HT-29 (cell line): Measurements from ENCODE around the gene ACTL7A. TPM values are rescaled to one million over a fixed set of nuclear protein-coding genes. Genes with fewer than 3 reads are reported as not detected.
"Not testable (repeated sequence)": the region's sequence is repeated elsewhere in the genome, so short reads cannot be mapped to it uniquely, and the experiment has no call there.

Experiments used
- DNase-seq: peaks from one replicate; pipeline ENCODE4 v3.0.0-alpha.2; 2015; ENCODE audit warnings: low spot score
- total RNA-seq: library from RNA; depleted of rRNA; stranded (reverse); fragments of >200 nt; shearing (Covaris generic); gene quantifications from 2 replicates; pipeline ENCODE4 v1.2.3, GENCODE V29; 2014; rRNA removed

The ACTL7A gene, protein sequence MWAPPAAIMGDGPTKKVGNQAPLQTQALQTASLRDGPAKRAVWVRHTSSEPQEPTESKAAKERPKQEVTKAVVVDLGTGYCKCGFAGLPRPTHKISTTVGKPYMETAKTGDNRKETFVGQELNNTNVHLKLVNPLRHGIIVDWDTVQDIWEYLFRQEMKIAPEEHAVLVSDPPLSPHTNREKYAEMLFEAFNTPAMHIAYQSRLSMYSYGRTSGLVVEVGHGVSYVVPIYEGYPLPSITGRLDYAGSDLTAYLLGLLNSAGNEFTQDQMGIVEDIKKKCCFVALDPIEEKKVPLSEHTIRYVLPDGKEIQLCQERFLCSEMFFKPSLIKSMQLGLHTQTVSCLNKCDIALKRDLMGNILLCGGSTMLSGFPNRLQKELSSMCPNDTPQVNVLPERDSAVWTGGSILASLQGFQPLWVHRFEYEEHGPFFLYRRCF
- total RNA-seq: not detected in 2 replicates

DNA sequence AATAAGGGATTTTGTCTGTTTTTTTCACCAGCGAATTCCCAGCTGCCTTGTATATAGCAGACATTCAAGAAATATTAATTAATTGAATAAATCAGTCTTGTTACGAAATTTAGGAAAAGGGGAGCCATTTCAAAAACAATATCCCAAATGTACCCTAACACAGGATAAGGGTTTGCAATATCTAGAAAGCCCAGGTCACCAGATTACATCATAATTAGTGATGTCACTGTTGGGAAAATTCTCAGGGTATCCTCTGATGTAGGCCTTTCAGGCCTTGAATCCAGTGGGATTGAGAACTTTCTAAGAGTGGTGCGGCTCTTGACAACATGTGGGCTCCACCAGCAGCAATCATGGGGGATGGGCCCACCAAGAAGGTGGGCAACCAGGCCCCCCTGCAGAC lies at the start of gene ACTL7A:
TSS of gene ACTL7A (plus strand) at position 270 of the 400 bp plus-strand sequence. CDS start at position 327, 57 bp downstream.
- no peak for DNase-seq

DNA sequence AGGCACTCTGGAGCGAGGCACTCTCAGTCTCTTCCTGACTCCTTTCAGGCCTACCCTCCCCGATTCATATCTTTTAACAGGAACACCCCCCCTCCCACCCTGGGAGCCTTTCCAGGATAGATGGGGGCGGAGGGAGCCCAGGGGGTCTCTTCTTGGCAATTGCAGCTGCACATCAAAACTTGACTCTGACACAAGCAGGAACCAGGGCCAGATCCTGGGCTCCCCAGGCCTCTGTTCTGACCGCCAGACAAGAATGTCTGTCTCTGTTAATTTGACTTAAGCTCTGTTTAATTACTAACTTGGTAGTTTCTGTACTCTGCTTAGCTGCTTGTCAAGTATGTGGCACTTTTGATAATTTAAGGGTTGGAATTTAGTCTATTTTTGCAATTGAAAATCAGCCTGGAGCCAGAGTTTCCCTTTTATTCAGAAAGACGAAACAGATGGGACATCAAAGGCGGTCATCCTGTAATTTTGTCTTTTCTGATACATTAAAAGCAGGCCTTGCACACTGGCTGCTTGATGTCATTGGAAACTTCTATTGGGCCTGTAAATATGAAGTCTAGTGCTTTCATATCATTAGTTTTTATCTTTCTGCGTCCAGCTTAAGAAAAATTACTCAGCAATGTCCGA lies 49.6 kb upstream of the ACTL7A start:
- DNase-seq: no peak

DNA sequence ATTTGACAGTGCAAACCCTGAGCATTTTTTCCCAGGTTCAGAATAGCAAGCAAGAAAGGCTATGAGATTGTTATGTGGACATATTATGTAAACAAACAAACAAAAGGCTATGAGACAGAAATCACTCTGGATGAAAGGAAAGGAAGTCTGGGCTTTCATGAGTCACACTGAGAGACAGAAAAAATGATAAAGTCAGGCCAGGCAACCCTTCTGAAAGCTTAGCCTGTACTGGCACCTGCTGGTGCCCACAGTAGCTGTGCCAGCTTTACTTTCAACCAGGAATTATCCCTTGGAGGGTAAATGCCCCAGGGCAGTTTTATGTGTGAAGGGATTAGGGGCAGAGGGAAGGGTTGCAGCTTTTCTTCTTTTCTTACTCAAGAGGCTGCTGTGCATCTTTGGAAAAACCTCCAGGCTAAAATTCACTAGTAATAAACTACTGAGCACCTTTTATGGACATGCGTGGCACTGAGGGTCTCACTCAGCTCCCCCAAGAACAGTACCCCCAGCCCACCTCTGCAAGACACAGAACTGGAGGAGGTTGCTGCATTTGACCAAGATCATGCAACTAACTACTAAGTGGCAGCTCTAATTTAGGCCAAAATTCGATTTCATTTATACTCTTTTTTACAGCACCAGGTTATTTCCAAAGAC lies 48.0 kb upstream of the ACTL7A start:
- DNase-seq: peak; percentile 50

DNA sequence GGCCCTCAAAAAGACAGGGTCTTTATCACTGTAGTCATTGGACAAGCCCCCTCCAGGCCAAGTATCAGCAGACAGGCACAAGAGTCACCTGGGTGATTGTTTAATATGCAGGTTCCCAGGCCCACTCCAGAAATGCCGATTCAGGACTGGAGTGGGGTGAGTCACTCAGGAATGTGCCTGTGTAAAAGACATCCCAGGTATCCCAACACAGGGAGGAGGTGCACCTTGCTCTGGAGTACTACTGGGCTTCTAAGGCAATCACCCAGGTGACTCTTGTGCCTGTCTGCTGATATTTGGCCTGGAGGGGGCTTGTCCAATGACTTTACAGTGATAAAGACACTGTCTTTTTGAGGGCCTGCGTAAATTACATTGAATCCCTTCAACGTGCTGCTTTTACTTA lies 46.9 kb upstream of the ACTL7A start:
- no peak for DNase-seq

DNA sequence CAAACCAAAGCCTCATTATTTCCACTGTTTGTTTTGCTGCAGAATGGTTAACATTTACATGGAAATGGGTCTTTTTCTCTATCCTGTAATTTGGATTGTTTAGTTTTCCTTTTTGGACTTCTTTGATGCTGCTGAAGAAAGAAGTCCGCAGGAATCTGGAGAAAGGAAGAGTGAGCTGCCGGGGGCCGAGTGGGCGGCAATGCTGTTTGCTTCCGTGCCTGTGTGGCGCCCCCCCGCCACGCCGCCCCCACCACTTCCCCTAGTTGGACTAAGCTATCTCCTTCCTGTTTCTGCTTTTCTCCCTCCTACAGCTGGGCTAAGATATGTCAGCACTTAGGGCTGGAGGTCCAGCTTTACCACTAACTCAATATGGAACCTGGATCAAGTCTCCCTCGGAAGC lies 46.0 kb upstream of the ACTL7A start:
- DNase-seq: no peak

DNA sequence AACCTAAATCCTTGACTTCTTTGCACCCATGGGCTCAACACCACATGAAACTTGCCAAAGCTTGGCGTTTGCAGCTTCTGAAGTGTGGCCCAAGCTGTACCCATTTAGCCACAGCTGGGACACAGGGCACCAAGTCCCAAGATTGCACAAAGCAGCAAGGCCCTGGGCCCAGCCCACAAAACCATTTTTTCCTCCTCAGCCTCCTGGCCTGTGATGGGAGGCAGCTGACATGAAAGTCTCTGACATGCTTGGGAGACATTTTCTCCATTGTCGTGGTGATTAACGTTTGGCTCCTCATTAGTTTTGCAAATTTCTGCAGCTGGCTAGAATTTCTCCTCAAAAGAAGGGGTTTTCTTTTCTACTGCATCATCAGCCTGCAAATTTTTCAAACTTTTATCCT lies 38.2 kb upstream of the ACTL7A start:
- DNase-seq: no peak

DNA sequence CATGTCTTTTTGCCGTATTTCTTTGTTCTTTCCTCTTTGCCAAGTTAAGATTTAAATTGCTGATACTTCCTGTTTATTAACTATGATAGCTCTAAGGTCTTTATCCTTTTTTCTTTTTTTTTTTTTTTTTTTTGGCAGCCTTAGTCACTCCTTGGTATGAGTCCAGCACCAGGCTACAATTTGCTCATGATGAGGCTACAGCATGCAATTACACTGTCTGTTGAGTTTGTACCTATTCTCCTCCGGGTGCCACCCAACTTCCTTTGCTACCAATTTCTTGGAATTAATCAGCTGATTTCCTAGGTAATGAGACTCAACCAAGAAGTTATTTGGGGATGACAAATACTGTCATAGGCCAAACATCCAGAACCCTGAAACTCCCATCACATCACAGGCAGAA lies 31.8 kb upstream of the ACTL7A start:
- DNase-seq: no peak

DNA sequence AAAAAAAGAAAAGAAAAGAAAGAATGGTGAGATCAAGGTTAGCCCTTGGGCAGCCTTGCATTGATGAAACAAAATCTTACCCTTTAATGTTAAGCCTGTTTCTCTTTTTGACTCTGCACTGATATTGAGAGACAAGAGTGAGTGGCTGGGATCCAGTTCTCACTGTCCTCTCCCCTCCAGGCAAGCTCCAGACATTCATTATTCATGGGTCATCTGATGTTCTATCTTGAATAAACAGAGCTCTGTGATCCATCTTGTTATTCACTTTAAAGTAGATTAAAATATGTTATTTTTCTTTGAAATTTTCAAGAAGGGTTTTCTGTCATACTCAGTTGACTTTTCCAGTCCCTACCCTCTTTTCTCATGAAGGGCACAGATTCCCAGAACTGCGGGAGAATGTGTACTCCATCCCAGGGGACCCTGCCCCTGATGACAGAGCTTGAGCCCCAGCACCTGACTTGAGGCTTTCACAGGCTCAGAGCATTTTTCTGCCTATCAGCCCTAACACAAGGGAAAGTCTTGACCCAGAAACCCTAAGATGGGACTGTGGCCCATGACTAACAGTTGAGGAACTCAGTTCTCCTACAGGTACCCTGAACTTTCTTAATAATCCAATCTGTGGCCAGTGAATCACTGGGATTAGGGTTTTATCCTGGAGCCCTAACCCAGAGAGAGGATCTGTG lies 30.4 kb upstream of the ACTL7A start:
- DNase-seq: no peak

DNA sequence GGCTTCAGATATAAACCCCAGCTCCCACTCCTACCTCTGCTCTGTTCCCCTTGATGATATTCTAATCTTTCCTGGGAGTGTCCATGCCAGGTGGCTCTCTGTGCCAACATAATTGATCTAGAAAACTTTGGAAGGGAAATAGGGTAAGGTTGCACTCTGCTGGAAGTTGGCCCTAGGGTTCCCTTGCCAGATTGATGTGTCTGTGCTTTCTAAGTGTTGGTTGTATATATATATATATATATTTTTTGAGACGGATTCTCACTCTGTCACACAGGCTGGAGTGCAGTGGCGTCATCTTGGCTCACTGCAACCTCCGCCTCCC lies 29.9 kb upstream of the ACTL7A start:
- DNase-seq: no peak

DNA sequence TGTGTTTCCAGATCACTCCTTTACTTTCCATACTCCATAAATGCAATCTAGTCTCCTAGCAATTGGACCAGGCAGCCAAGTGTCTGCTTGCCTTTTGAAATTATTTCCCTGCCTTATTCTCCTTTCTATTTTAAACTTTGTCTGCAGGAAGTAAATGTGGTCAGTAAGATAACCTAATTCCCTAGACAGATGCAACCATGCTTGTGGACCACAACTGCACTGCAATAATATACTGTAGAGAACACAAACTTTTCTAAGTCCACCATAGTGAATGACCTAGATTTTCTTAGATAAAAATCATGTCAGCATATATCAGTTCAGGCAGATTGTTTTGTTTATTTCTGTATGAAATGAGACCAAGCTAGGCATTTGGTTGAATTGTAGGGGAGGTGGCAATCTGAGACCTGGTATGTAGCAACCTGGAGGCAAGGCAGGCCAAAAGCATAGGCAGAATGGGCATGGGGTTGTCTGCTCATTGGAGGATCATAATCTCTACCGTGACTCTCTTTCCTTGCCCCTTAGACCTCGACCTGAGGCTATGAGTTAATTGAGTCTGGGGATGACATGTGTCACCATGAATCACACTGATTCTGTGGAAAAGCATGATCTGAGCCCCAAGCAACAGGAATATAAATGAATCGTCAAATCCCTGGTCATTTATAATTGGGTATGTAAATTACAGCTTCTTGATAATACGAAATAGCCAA lies 27.0 kb upstream of the ACTL7A start:
- DNase-seq: no peak

DNA sequence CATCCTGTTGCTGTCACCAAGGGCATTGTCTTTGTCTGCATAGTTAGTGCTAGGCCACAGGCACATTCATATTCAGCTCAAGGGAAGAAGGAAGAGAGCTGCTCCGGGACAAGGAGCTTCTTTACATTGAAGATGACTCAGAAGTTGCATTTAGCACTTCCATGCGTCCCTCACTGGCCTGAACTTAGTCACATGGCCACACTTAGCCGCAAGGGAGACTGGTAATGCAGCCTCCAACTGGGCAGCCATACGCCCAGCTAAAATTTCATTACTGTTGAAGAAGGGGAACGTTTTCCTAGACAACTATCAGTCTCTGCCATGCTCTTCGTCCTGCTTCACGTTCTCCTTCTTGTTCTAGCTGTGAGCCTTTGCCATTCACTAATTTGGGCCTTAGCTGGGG lies 26.2 kb upstream of the ACTL7A start:
- no peak for DNase-seq

DNA sequence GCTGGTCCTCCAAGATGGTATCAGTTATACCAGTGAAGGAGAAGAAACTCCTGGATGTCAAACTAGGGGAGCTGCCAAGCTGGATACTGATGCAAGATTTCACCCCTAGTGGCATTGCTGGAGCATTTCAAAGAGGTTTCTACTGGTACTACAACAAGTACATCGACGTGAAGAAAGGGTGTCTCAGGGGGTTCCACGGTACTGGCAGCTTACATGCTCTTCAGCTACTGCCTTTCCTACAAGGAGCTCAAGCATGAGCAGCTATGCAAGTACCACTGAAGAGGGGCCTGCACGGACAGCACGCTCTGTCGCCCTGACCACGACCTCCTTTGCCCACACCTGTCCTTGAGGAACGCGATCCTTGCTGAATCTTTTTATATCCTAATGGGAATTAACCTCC lies 25.7 kb upstream of the ACTL7A start:
- DNase-seq: no peak

DNA sequence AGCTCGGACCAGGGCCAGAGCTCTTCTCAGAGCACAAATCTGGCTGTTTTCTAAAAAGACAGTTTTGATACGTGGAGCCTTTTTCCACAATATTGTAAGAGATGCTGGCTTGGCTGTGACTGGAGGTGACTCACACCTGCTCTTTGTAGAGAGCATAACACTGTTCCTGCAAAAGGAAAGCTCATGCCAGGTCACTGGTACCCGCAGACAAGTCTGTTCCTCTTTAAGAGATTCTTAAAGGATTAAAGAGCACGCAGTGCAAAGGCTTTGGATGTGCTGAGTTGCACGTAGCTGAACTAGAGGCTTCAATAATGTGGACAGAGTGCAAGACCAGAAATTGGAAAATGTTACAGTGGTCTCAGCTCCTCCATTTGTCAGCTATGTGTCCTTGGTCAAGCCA lies 25.3 kb upstream of the ACTL7A start:
- no peak for DNase-seq

DNA sequence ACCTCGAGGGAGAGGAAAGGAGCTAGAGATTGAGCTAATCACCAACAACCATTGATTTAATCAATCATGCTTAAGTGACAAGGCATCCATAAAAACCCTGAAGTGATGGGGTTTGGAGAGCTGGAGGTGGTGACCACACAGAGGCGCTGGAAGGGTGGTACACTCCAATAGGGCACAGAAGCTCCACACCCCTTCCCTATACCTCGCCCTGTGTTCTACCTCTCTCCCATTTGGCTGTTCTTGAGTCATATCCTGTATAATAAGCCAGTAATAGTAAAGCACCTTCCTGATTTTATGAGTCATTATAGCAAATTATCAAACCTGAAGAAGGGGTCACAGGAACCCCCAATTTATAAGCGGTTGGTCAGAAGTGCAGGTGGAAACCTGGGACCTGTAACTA lies 24.5 kb upstream of the ACTL7A start:
- DNase-seq: no peak

DNA sequence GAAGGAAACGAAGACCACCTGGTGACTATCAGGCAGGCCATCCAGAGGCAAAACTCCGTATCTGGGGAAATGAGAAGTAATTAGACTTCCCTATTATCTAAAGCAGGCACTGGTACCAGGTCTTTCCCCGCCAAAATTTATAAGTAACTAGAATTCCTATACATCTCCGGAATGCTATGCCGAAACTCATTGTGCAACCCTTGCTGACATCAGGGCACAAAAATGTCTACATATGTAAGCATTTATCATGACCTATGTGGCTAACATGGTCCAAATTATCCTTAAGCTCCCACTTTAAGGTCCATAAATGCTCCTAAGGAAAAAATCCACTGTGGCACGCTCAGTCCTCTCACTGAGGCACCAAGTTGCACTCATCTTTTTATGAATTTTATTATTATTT lies 24.0 kb upstream of the ACTL7A start:
- no peak for DNase-seq

DNA sequence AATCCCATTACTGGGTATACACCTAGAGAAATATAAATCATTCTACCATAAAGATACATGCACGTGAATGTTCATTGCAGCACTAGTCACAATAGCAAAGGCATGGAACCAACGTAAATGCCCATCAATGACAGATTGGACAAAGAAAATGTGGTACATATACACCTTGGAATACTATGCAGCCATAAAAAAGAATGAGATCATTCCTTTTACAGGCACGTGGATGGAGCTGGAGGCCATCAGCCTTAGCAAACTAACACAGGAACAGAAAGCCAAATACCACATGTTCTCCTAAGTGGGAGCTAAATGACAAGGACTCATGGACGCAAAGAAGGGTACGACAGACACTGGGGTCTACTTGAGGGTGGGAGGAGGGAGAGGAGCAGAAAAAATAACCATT lies 22.5 kb upstream of the ACTL7A start:
- not testable (repeated sequence) for DNase-seq

DNA sequence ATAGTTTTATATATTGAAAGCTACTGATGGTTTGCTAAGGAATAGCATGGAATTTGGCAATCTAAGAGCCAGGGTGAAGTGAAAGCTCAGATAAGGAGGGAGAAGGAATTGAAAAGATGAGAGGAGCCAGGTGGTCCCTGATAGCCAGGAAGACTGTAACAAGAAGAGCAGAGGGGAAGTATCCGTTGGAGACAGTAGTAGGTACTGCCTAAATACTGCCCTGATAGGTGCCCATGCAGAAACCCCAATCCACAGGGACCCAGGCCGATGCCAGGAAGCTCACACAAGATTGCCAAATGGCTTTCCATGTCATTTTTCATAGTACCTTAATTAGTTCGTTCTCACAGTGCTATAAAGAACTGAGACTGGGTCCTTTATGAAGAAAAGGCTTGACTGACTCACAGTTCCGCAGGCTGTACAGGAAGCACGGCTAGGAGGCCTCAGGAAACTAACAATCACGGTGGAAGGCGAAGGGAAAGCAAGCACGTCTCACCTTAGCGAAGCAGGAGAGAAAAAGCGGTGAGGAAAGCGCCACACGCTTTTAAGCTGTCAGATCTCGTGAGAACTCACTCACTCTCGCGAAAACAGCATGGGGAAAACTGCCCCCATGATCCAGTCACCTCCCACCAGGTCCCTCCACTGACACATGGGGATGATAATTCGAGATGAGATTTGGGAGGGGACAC lies 19.3 kb upstream of the ACTL7A start:
- DNase-seq: no peak

DNA sequence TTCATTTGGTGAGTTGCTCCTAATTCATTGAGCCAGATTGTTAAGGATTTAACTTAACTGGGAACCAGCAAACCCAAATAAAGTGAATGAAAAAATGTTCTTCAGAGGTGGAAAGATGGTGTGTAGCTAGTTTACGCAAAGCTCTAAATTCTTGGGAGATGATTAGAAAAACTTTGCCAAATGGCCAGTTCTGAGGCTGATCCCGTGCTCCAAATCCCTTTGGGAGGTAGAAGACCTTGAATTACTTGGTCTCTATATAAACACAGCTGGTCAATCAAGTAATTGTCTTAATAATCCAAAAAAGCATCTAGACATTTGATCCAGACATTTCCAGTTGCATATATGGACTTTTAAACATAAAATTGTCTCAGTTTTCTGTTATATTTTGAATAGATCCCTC lies 17.7 kb upstream of the ACTL7A start:
- no peak for DNase-seq

DNA sequence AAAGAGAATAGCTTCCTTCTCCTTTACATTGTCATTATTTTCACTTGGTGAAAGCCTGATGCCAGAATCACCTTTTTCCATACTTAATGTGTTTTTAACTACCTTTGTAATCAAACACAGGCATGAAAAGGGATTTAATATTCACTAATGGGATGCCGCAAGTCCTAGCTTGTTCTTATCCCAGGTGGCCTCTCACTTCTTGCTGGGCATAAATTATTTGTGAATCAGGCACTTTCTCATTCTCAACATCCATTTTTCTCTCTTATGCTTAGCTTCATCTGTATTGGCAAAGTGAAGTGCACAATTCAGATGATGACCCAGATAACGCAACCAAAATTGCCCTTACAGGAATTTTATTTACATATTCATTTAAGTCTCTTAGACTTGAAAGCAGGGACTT lies 17.2 kb upstream of the ACTL7A start:
- DNase-seq: no peak

DNA sequence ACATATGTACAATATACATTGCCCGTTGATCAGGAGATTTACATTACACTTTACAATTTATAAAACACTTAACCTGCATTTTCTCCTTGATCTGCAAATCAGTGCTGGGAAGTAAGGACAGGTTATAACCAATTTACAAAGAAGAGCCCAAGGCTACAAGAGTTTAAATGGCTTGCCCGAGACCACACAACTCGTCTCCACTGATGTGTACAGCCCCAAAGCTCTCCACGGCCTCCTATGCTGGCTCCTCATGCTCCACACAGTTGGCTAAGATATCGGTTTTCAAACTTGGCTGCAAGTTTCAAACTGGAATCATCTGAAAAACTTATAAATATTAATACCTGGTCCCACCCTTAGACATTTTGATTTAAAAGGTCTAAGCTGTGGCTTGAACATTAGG lies 16.6 kb upstream of the ACTL7A start:
- no peak for DNase-seq

DNA sequence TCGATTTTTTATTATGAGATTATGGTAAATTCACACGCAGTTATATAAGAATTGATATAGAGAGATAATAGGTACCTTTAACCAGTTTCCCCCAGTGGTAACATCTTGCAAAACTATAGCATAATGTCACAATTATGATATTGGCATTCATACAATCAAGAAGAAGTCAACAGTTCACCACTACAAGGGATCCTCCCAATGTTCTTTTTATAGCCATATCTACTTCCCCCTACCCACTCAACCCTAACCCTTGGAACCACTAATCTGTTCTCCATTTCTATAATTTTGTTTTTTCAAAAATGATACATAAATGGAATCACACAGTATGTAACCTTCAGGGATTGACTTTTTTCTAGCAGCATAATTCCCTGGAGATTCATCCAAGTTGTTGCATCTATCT lies 16.1 kb upstream of the ACTL7A start:
- no peak for DNase-seq
